GM23248 (cell line): ENCODE measurements around the gene ZBED1.

Source experiments
- EZH2 ChIP-seq: fragments of 200-600 bp; sonication (generic); IDR thresholded peaks from 2 replicates; pipeline ENCODE4 v1.6.1; 2018; ENCODE audit warnings: antibody characterized with exemption, mild to moderate bottlenecking; ENCODE audit not compliant: insufficient read depth, poor library complexity, severe bottlenecking
- EZH2phosphoT487 ChIP-seq: fragments of 200-600 bp; sonication (generic); IDR thresholded peaks from 2 replicates; pipeline ENCODE4 v1.6.1; 2018; ENCODE audit warnings: antibody characterized with exemption, moderate library complexity, mild to moderate bottlenecking, low read depth; ENCODE audit not compliant: insufficient read depth

- TF ChIP-seq EZH2 (no peak), EZH2phosphoT487 (no peak)
Measured at GRCh38 chrX:2533424-2533823, 32.6 kb upstream of the ZBED1 start.
